Activated CD4-positive, alpha-beta T cell treated with anti-CD3 and anti-CD28 coated beads for 4 hours (primary cell): Measurements from ENCODE around the gene ADK.

ENCODE experiments used
- DNase-seq, 2 donors: peaks; one replicate each; pipeline ENCODE4 v3.0.0-alpha.2; 2020

ADK gene

GRCh38 chr10:74371696-74372095 lies 220.7 kb downstream of the ADK start:
- DNase-seq: no peak

- DNase-seq: no peak
These were observed 222.0 kb downstream of the ADK start for GRCh38 chr10:74373059-74373458.

DNA sequence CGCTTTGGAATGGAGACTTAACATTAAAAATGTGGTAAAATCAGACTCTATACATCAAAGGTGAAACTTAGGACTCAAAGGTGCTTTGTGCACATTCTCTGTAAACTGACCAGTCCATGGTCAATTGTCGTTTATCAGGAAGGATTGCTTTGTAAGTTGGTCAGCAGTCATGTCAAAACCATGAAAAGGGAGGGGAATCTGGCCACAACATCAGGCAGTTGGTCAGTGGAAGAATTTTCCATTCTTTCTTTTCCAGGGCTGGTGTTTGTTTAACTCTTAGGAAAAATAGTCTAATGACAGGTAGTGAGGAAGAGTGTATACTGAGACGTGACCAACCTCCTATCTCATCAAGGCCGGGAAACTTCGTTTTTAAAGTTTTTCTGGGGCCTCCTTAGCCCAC lies 226.5 kb downstream of the ADK start:
- no peak for DNase-seq

DNA sequence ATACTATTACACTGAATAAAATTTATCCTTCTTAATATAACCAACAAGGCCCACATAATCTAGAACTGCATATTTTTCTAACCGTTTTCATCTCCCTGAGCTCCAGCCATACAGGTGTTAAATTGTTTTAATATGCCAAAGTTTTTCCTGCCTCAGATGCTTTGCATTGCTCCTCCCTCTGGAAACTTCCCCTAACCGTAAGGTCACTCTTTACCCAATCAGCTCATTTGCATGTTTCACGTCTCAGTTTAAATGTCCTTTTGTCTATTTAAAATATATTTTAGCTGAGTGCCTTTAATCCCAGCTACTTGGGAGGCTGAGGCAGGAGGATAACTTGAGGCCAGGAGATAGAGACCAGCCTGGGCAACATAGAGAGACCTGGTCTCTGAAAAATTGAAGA lies 228.5 kb downstream of the ADK start:
- DNase-seq: no peak

DNA sequence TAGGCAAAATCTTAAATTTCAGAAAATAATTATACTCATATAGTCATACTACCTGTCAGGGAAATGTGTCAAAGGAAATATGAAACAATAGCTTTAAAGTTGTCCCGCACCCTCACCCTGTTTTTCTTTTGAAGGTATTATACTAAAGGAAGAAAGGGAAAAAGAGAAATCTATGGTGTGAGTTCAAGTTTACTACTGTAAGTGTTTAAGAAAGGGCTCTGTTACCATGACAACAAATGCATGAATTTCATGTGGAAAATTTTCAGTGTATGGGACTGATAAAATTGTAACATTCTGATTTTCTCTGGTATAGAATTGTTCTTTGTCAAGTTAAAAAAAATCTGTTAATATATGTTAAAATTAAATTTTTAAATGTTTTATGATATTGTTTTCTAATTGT lies 229.8 kb downstream of the ADK start:
- DNase-seq: no peak

DNA sequence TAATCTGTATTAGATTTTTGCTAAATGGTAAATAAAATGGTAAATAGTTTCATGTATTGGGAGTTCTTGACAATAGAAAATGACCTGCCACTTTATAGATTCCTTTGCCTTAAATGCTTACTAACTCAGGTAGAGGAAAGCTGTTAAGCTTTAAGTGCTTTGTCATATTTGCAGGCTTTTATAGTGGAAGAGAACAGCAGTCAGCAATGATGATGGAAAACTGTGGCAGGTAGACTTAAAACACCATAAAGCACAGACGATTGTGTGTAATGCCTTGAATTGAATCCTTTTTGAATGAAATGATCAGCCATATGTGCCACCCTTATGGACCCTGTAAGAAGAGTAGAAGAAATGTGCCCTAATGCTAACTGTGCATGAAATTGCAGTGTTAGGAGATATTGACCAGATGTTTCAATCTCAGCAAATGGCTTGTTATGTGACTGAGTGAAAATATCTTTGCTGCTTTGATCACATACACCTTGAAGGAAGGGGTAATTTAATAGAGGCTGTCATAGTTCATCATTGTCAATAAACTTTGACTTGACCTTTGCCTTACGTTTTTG lies 230.4 kb downstream of the ADK start:
- DNase-seq: no peak

- no peak for DNase-seq
These were observed 231.6 kb downstream of the ADK start for GRCh38 chr10:74382663-74383062.

DNA sequence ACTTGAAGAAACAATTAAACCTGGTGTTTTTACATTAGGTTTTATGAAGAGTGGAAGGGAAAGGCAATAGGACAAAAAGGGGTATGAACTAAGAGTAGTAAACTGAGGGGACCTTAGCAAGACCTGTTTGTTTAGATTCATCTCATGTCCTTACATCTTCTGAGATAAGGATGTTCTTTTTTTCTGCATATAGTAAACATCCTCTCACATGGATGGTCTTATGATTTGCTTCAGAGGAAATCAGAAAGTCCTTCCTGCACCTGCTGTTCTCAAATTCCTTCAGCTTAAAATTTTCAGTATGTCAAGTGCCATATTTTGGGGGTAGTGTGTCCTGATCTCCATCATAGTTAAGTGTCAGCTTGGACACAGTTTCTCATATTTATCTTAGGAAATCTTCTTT lies 232.6 kb downstream of the ADK start:
- DNase-seq: no peak

- no peak for DNase-seq
These were observed 233.7 kb downstream of the ADK start for GRCh38 chr10:74384615-74385183.

GRCh38 chr10:74388801-74389200 lies 237.8 kb downstream of the ADK start:
- no peak for DNase-seq

GRCh38 chr10:74391786-74392185 lies 240.8 kb downstream of the ADK start:
- no peak for DNase-seq

DNA sequence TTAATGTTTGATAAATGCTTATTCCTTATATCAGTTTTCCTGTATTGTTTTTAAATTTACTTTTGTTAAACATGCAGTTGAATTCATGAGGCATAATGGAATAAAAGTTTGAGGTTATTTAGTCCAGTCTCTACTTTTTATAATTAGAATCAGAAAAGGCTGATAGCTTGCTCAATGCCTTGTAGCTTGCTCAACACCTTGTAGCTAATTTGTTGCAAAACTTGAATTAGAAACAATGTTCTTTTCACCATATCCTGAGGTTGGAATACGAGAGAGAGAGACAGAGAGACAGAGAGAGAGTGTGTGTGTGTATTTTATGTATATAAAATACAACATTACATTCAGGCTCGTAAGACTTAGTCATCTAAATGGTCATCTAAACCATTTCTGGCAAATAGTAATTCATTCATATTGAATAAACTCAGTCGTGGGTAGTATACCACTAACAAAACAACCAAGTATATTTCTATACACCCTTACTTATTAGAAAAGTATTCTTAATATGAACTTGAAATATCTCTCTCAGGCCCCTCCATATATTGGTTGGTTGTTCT lies 243.5 kb downstream of the ADK start:
- DNase-seq: no peak

- DNase-seq: no peak
These were observed 249.2 kb downstream of the ADK start for GRCh38 chr10:74400186-74400585.

DNA sequence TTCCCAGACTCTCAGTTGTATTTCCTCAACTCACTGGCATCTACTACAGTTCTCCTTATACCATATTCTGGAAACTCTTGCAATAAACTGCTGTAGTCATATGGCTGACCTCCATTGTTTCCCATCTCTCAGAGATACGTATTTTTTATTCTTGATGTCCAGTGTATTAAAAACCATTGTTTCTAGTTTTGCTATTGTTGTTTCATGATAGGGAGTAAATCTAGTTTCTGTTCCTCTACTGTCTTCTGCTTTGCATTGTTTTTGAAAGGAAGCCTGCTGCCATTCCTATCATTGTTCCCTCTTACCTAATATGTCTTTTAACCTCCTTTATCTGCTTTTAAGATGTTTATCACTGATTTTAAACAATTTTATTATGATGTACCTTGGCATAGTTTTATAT lies 255.0 kb downstream of the ADK start:
- no peak for DNase-seq

- DNase-seq: no peak
These were observed 264.3 kb downstream of the ADK start for GRCh38 chr10:74415146-74415839.

DNA sequence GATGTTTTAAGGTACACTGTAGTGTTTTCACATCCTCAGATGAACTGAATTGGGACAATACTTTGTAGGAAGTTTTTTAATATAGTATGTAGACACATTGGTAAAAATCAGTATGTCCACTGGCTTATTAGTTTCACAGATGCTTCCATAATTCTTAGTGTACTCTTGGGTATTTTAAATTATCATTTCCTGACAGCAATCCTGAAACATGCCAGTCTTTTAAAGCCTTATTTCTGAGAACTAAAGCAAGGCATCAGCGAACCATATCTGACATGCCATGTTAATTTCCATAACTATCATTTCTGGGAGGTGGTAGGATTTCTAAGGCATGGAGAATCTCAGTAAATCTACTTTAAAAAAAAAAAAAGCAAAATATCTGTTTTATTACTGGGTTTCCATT lies 266.4 kb downstream of the ADK start:
- no peak for DNase-seq

GRCh38 chr10:74418285-74418872 lies 267.4 kb downstream of the ADK start:
- no peak for DNase-seq

DNA sequence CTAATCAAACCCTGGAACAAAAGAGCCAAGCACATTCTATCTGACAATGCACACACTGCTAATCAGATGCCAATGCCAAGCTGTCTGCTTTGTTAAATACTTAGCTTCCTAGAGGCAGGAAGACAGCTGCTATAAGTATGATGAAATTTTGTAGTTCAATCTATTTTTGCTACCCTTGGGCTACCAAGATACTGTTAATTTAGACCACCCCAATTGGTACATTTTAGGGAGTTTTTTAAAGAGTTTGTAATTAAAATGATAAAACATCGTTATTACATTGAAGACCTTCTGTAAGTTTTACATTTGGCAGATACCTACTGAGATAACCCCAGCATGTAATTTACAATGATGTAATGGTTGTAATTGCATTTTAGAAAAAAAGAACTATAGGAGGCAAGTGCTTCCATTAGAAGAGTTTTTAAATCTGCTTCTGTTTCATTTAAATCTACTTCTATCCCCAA lies 268.5 kb downstream of the ADK start:
- DNase-seq: no peak

DNA sequence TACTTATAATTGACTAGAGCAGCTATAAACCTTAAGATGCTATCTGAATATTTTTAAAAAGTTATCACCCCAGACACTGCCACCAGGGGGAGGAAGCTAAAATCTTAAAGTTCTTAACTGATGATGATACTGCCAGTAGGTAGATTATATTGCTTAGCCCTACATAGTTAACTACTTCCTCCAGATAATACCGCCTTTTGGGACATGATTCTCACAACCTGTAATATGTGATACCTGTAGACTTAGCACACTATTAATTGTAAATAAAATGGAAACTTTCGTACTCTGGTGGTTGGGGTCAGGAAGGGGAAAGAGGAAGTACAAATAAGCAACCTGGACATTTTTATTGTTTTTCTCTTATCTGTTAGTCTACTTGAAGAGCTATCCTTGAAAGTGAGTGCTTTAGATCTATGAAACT lies 268.9 kb downstream of the ADK start:
- DNase-seq: peak in 1 of 2 donors; percentile 43

- no peak for DNase-seq
These were observed 273.5 kb downstream of the ADK start for GRCh38 chr10:74424565-74424964.

DNA sequence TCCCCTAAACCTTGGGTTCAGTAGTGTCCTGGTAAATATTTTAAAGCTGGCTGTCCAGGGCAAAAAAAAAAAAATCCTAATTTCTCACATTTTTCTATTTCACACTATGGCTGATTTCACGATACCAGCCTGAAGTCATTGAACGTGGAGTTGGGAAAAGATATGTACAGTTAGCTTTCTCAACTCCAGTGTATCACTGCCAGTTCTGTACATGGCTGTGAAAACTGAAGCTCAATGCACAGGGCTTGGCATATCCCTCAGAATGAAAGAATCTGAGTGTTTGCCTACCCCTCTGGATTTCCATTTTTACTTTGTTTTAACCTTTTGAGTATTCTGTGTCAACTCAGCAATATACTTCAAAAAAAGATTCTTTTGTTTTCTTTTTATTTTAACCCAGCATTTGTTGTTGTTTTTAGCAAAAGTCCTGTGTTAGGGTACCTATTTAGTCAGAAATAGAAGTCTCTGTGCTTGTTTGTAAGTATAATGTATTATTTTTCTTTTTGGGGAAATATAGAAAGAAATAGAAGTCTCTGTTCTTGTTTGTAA lies 274.5 kb downstream of the ADK start:
- no peak for DNase-seq

DNA sequence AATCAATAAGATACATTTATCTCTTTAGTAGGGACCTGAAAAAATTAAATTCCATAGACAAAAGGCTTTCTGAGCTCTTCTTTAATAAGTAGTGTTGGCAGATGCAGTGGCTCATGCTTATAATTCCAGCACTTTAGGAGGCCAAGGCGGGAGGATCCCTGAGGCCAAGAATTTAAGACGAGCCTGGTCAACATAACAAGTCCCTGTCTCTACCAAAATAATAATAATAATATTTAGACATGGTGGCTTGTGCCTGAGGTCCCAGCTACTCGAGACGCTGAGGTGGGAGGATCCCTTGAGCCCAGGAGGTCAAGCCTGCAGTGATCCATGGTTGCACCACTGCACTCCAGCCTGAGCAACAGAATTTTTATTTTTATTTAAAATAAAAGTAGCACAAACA lies 280.8 kb downstream of the ADK start:
- DNase-seq: no peak

- DNase-seq: no peak
These were observed 282.0 kb downstream of the ADK start for GRCh38 chr10:74432841-74433594.
